Upper lobe of right lung (tissue), 1 donor: Measurements from ENCODE around the gene TEX51. TPM values are rescaled to one million over a fixed set of nuclear protein-coding genes. Genes with fewer than 3 reads are reported as not detected.

Experiments used
- ATAC-seq: fragments of 200-7000 bp; cut with Tn5 transposase; one replicate; pipeline ENCODE4 v1.9.1; 2020; ENCODE audit warnings: mild to moderate bottlenecking, moderate library complexity
- DNase-seq: peaks from one replicate; pipeline ENCODE4 v3.0.0-alpha.2; 2020
- H3K27ac ChIP-seq: fragments of 200-600 bp; one replicate; pipeline ENCODE4 v1.8.0; 2022
- H3K27me3 ChIP-seq: fragments of 200-600 bp; one replicate; pipeline ENCODE4 v1.8.0; 2022; ENCODE audit warnings: mild to moderate bottlenecking
- H3K36me3 ChIP-seq: fragments of 200-600 bp; one replicate; pipeline ENCODE4 v1.8.0; 2022
- H3K4me1 ChIP-seq: fragments of 200-600 bp; one replicate; pipeline ENCODE4 v1.8.0; 2022
- H3K4me3 ChIP-seq: fragments of 200-600 bp; one replicate; pipeline ENCODE4 v1.8.0; 2022; ENCODE audit warnings: mild to moderate bottlenecking
- H3K9me3 ChIP-seq: fragments of 200-600 bp; one replicate; pipeline ENCODE4 v1.8.0; 2022
- CTCF ChIP-seq: fragments of 200-600 bp; IDR thresholded peaks from one replicate; pipeline ENCODE4 v1.8.0; 2022; ENCODE audit warnings: antibody characterized with exemption
- intact Hi-C: fragments of 100-400 bp; cut with DNase I; formaldehyde crosslinking; loops from one replicate; pipeline ENCODE4 v1.11.0; 2022
- total RNA-seq: library from RNA; stranded (reverse); fragmentation: NEBNext Ultra II Directional; extraction: Animal tissue kit (Norgen Biotek cat#: 25700); gene quantifications from one replicate; pipeline ENCODE4 v1.2.1, GENCODE V29; 2021
- donor health status: DM: no; HTN: yes; CAD: no; lungs with severe emphysema.

Gene TEX51
- total RNA-seq, 1 donor from 2014 or later, result not detected

GRCh38 chr2:126889496-126890135 is 9.1 kb upstream of the TEX51 start:
- Histone ChIP-seq H3K27ac (no peak overlapping the region), H3K27me3 (no peaks in the 10 kb centered on the region), H3K9me3 (no peaks in the 10 kb centered on the region), H3K4me3 (no peak overlapping the region), H3K36me3 (no peaks in the 10 kb centered on the region), H3K4me1 (no peaks in the 10 kb centered on the region)
- intact Hi-C loops, result no loop called here
- ATAC-seq (no peak), DNase-seq (peak; percentile 54)
- no peak for TF ChIP-seq CTCF

- Histone ChIP-seq H3K27me3 (no peaks in the 10 kb centered on the region), H3K27ac (no peak overlapping the region), H3K4me1 (no peaks in the 10 kb centered on the region), H3K9me3 (no peaks in the 10 kb centered on the region), H3K36me3 (no peaks in the 10 kb centered on the region), H3K4me3 (no peak overlapping the region)
- TF ChIP-seq CTCF, result no peak
- no peak for DNase-seq
- intact Hi-C loops, result no loop called here
- no peak for ATAC-seq
These were observed 8.6 kb upstream of the TEX51 start for GRCh38 chr2:126890136-126890510.

- H3K4me1 ChIP-seq, result no peaks in the 10 kb centered on the region
- H3K9me3 ChIP-seq, result no peaks in the 10 kb centered on the region
- H3K27ac ChIP-seq, result no peak overlapping the region
- H3K4me3 ChIP-seq, result no peak overlapping the region
- DNase-seq (peak; percentile 29), ATAC-seq (no peak)
- no peak for TF ChIP-seq CTCF
- intact Hi-C loops, result no loop called here
- no peaks in the 10 kb centered on the region for H3K36me3 ChIP-seq
- no peaks in the 10 kb centered on the region for H3K27me3 ChIP-seq
These were observed 7.9 kb upstream of the TEX51 start for GRCh38 chr2:126890551-126891450.

GRCh38 chr2:126891681-126892500 is 6.8 kb upstream of the TEX51 start:
- no peak for ATAC-seq
- intact Hi-C loops, result no loop called here
- H3K36me3 ChIP-seq, result no peaks in the 10 kb centered on the region
- H3K4me3 ChIP-seq, result no peak overlapping the region
- DNase-seq, result peak; percentile 34
- H3K9me3 ChIP-seq, result no peaks in the 10 kb centered on the region
- H3K4me1 ChIP-seq, result no peaks in the 10 kb centered on the region
- no peak overlapping the region for H3K27ac ChIP-seq
- no peak for TF ChIP-seq CTCF
- H3K27me3 ChIP-seq, result no peaks in the 10 kb centered on the region

- no peaks in the 10 kb centered on the region for H3K36me3 ChIP-seq
- no peaks in the 10 kb centered on the region for H3K9me3 ChIP-seq
- ATAC-seq, result no peak
- H3K4me3 ChIP-seq, result no peak overlapping the region
- DNase-seq, result no peak
- no peaks in the 10 kb centered on the region for H3K27me3 ChIP-seq
- H3K4me1 ChIP-seq, result no peaks in the 10 kb centered on the region
- intact Hi-C loops, result no loop called here
- no peak overlapping the region for H3K27ac ChIP-seq
- TF ChIP-seq CTCF, result no peak
These were observed 5.5 kb upstream of the TEX51 start for GRCh38 chr2:126893153-126893552.
